ENCODE data around the gene GABRB3. TPM values are rescaled to one million over a fixed set of nuclear protein-coding genes. Genes with fewer than 3 reads are reported as not detected.

Gene GABRB3
- total RNA-seq, 1 donor from 2014 or later, result 4.8 TPM

DNA sequence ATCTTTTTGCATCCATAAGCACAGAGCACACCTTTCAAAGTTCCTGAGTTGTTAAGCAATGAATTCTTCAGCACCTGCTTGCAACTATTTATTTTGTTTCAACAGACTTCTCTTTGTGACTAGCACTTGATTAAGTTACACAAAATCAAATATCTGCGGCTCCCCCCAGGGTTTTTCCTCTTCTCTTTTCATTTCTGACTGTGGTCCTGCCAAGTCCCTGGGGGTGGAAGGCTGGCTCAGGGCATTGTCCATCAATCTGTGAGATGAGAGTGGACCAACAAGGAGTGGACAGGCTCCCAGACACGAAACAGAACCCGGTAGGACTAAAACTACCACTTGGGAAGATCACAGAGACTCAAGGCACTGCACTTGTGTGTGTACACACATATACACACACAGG lies 96.8 kb downstream of the GABRB3 start:
- no peak for DNase-seq

DNA sequence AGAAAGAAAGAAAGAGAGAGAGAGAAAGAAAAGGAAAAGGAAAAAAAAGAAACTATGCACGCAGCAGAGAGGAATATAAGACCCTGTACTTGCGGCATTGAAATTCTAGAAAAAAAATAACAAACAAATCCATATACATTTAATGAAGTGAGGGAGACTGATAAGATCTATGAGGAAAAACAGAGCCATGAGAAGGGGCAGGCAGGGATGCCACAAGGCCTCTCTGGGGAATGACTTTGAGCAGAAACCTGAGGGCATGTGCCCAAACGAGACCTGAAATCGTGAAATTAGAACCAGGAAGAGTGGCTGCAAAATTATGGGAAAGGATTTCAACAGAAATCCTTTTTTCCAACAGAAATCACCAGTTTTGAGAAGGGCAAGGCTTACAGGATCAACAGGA lies 98.4 kb downstream of the GABRB3 start:
- DNase-seq, result no peak

- DNase-seq, result no peak
Observed at GRCh38 chr15:26673445-26673844, 99.4 kb downstream of the GABRB3 start.

GRCh38 chr15:26670116-26670515 lies 102.8 kb downstream of the GABRB3 start:
- no peak for DNase-seq

DNA sequence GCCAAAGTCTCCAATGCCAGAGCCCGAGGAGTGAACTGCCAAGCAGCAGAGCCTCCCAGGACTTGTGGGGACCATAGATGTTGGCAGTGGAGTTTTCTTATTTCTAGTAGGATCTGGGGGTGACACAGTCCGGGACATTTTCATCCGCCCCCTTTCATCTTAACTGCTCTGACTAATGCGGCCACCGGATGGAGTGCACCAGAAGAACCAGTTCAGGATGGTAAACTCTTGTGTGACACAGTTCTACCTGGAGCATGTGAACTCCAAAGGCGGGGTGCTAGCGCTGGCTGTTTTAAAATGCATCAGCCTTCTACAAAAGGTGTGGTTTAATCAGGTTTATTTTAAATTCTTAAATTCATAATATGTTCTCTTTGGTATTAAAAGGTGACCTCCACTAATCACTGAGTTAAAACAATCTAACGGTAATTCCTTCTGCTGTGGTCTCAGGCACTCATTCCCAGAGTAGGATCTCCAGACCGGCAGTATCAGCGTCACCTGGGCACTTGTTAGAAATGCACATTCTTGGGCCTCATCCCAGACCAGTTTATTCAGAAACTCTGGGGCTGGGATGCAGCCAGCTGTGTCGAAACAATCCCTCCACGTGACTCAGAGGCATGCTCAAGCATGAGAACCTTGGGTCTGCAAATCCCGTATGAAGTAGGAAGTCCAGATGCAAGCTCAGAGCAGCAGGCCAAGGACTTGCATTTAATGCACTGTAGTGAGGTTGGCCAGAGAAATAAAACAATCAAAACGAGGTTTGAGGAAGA lies 105.5 kb downstream of the GABRB3 start:
- peak; percentile 17 for DNase-seq

GRCh38 chr15:26665957-26666791 lies 106.7 kb downstream of the GABRB3 start:
- DNase-seq, result peak; percentile 16

DNA sequence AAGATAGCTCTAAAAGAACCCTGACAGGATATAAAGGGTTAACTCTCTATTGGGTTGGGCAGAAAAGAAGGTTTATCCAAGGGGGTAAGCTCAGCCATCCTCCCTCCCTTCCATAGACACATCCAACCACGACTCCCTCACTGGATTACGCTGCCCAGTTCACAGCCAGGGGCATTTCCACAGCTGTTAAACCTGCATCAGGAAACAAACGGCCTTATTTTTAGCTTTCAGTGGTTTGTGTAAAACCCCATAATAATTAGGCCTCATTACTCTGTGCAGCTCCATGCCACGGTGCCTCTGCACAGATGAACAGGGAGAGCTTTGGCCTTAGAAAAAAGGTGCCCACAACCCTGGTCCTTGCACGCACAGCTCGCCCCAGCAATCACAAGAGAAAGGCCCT lies 110.6 kb downstream of the GABRB3 start:
- DNase-seq, result peak; percentile 15

- no peak for DNase-seq
Observed at GRCh38 chr15:26661748-26662147, 111.1 kb downstream of the GABRB3 start.

DNA sequence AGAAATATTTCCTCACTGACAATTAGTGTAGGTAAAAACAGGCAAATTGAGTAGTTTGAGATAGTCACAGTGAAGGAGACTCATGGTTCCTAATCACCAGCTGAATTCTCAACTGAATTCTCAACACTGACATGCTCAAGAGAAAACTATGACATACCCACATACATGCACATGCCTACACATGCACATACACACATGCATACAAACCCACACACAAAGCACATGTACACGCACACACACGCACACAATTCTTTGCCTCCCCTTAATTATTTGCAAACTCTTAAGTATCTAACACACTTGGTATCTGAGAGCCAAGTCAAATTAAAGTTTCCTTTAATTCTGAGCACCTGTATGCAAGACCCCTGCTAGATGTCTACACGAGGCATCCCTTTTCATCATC lies 111.8 kb downstream of the GABRB3 start:
- DNase-seq, result no peak

DNA sequence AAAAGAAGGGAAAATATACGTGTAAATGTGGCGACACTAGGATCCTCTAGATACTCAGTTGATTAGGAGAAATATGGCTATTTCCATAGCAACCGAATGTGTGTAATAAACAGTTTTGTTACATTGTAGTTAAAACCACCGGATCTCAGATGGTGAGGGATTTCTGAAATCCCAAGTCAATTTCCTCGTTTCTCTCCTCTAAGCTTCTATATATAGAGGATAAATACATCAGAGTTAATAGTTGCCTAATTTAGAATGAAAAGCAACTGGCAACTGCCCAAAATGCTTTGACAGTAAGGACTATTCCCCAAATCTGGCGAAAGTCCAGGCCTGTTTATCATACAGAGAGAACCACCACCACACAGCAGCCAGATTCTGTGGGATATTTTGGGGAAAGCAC lies 112.6 kb downstream of the GABRB3 start:
- DNase-seq, result peak; percentile 38

DNA sequence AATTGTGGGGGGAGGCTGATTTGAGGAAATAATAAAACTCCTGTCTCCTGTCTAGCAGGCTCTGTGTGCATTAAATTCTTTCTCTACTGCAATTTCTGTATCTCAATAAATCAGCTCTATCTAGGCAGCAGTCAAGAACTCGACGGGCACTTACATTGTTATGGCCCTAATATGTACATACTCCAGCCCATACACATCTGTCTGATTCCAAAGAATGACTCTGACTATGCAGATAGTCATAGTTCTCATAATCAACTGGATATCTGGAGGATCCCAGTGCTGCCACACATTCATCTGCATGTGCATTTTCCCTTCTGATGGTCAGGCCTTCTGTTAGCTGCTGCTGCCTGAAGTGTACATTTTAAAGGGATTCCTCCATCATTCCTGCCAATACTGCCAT lies 114.6 kb downstream of the GABRB3 start:
- DNase-seq, result no peak

GRCh38 chr15:26656080-26656479 lies 116.8 kb downstream of the GABRB3 start:
- DNase-seq, result no peak

GRCh38 chr15:26651909-26652308 lies 121.0 kb downstream of the GABRB3 start:
- DNase-seq, result no peak

DNA sequence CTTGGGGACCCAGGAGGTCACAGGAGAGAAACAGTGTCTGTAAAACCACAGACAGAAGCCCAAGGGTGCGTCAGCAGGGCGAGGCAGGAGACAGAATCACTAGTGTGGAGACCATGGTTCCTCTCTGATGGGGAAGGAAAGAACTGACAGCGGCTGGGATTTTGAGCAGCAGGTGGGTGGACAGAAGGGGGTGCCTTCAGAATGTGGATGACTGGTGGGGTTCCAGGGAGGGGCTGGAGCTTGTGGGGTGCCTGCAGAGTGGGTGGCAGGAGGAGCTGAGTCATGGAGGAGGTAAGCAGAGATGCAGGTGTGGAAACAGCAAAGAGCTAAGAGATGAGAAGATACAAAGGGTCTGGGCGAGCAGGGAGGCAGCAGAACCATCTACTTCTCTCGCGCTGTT lies 124.2 kb downstream of the GABRB3 start:
- no peak for DNase-seq

- no peak for DNase-seq
Observed at GRCh38 chr15:26644948-26645347, 127.9 kb downstream of the GABRB3 start.

- no peak for DNase-seq
Observed at GRCh38 chr15:26641144-26641543, 131.7 kb downstream of the GABRB3 start.

- no peak for DNase-seq
Observed at GRCh38 chr15:26640601-26641000, 132.3 kb downstream of the GABRB3 start.

DNA sequence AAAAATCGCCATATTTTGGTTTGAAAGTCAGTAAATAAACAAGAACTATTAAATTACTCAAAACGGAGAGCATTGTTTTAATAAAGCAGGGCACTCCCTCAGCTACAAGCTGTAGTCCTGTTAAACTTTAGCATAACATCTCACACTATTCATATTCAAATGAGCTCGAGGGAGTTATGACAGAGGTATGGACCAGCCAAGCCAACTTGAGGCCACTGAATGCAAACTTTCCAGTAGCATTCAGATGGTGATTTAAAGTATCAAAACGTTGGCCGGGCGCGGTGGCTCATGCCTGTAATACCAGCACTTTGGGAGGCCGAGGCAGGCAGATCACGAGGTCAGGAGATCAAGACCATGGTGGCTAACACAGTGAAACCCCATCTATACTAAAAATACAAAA lies 132.9 kb downstream of the GABRB3 start:
- DNase-seq, result no peak

GRCh38 chr15:26635614-26636013 lies 137.3 kb downstream of the GABRB3 start:
- no peak for DNase-seq

GRCh38 chr15:26635105-26635504 lies 137.8 kb downstream of the GABRB3 start:
- DNase-seq, result no peak

DNA sequence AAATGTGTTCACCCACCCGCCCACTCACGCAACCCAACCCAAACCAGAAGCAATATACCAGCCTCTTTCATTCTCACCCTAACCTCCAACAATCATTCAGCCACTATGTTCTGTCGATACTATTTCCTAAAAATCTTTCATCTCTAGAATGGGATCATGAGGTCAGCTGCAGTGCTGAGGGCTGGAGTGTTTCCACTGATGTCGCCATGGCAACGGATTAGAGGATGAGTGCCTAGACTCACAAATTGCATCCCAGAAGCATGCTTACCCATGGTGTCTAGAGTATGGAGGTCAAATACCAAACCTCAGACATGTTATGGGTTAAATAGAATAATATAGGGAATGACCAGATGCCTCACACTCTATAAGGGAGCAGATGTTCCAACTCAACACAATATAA lies 138.5 kb downstream of the GABRB3 start:
- DNase-seq, result no peak

DNA sequence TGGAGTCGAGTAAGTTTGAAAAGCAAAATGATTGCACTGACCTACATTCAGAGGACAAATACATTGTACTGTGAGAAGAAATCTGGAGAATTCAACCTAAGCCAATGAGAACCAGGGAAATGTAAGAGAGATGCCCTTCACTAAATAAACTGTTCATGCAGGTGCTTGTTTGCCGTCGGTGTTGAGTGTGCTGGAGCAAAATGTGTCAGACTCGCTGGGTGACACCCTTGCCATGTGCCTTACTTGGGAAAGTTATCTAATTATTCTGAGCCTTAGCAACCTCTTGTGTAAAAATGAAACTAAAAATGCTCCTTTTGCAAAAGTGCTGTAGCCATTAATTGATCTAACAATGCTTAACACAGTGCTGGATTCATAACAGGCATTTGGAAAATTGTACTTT lies 140.4 kb downstream of the GABRB3 start:
- DNase-seq, result no peak

- no peak for DNase-seq
Observed at GRCh38 chr15:26631894-26632293, 141.0 kb downstream of the GABRB3 start.

GRCh38 chr15:26630857-26631256 lies 142.0 kb downstream of the GABRB3 start:
- DNase-seq, result no peak
